ENCODE measurements around the gene SSBP3.

DNA sequence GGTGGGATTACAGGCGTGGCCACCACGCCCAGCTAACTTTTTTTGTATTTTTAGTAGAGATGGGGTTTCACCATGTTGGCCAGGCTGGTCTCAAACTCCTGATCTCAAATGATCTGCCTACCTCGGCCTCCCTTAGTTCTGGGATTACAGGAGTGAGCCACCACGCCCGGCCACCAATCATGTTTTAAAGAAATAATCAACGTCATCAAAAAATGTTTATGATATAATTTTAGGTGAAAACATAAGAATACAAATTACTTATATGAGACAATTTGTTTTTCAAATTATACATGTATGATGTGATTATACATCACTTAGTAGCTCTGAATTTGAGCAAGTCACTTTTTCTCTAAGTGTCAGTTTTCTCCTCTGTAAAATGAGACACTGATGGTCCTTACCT is 31.6 kb upstream of the SSBP3 start:
- TF ChIP-seq, protein P1, sequence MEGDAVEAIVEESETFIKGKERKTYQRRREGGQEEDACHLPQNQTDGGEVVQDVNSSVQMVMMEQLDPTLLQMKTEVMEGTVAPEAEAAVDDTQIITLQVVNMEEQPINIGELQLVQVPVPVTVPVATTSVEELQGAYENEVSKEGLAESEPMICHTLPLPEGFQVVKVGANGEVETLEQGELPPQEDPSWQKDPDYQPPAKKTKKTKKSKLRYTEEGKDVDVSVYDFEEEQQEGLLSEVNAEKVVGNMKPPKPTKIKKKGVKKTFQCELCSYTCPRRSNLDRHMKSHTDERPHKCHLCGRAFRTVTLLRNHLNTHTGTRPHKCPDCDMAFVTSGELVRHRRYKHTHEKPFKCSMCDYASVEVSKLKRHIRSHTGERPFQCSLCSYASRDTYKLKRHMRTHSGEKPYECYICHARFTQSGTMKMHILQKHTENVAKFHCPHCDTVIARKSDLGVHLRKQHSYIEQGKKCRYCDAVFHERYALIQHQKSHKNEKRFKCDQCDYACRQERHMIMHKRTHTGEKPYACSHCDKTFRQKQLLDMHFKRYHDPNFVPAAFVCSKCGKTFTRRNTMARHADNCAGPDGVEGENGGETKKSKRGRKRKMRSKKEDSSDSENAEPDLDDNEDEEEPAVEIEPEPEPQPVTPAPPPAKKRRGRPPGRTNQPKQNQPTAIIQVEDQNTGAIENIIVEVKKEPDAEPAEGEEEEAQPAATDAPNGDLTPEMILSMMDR (IDR thresholded peaks at IDR 0.05), result no peak
- TF ChIP-seq POLR2A (IDR thresholded peaks at IDR 0.05), result no peak

Data from body of pancreas (tissue), 4 donors.